Dedifferentiated amniotic fluid mesenchymal stem cell (primary cell): ENCODE measurements around the gene MESD.
A peak's percentile ranks its signal among the peaks of the same experiment; 100 is the strongest.
"Not testable (repeated sequence)": the region's sequence is repeated elsewhere in the genome, so short reads cannot be mapped to it uniquely, and the experiment has no call there.

Source experiments
- DNase-seq: peaks from one replicate; pipeline ENCODE4 v3.0.0-alpha.2; 2016; ENCODE audit errors: extremely low spot score

MESD gene

DNA sequence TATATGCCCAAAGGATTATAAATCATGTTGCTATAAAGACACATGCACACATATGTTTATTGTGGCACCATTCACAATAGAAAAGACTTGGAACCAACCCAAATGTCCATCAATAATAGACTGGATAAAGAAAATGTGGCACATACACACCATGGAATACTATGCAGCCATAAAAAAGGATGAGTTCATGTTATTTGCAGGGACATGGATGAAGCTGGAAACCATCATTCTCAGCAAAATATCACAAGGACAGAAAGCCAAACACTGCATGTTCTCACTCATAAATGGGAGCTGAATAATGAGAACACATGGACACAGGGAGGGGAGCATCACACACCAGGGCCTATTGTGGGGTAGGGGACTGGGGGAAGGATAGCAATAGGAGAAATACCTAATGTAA, 24.2 kb downstream of the MESD start:
- not testable (repeated sequence) for DNase-seq

DNA sequence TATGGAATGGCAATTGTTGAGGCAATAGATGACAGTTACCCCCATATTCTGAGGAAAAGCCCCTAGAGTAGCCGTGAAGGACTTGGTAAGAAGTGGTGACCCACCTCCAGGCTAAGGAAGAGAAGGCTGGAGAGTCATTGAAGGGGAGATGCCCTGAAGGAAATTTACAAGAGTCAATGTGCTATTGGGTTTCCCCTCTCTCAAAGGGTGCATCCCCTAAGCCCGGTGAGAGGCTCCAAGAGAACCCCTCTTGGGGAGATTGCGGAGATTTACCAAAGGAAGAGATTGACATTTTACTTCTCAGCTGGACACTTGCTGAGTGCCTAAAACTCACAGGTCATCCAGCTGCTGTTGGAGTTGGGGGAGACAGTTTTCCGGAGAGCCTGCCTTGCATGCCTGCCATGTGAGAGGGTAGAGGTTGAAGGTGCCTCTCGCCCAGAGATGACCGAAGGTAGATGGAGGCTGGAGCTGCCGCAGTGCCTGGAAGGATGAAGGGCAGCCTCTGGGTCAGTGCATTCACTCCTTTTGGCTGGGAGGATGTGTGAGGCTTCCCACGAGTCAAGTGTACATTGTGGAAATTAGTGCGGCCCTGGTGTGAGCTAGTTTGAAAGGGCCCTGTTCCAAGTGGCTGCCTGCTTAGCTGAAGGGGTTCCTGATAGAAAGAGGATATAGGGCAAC, 30.7 kb downstream of the MESD start:
- DNase-seq: no peak

DNA sequence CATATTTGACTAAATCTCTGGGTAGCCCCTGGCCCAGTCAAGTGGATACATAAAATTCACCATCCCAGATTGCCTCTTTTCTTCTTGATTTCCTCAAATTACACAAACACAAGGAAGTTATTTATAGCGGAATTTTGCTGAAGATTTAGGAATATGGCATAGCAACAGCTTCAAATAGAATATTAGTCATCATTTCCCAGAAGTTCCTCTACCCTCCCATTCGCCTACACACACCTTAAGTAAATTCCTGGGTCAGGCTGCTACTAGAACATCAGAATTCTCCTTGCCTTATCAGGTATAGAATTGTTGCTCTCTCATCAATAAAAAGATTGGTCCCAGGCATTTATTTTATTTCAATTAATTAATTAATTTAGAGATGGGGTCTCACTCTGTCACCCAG, 31.6 kb downstream of the MESD start:
- no peak for DNase-seq

DNA sequence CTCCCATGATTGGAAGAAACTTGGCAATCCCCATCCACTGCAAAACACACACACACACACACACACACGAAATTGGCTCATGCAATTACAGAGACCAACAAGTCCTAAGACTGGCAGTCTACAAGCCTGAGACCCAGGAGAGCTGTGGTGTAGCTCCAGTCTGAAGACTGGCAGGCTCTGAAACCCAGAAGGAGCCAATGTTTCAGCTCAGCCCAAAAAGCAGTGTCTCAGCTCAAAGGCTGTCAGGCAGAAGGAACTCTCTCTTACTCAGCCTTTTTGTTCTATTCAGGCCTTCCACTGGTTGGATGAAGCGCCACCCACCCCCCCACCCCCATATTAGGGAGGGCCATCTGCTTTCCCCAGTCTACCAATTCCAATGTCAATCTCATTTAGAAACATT, 32.1 kb downstream of the MESD start:
- no peak for DNase-seq

DNA sequence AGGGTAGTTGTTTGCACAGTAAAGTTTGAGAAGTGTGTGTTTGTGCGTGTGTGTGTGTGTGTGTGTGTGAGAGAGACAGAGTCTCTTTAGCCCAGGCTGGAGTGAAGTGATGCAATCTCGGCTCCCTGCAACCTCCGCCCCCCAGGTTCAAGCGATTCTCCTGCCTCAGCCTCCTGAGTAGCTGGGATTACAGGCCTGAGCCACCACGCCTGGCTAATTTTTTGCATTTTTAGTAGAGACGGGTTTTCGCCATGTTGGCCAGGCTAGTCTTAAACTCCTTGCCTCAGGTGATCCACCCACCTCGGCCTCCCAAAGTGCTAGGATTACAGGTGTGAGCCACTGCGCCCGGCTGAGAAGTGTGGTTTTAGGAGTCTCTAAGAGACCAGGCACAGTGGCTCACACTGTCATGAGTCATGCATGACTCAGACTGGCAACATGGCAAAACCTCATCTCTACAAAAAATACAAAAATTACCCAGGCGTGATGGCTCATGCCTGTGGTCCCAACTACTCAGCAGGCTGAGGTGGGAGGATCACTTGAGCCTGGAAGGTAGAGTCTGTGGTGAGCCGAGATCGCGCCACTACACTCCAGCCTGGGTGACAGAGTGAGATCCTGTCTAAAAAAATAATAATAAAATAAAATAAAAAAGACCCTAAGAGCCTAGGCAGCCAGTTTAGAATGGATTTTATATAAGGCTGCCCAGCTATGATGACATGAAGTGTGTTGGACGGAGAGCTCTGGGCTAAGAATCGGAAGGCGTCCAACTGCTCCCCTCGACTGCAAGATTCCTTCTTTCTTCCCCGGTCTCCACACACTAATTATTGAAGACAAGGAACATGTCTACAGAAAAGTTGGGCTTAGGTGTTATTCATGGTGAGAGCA, 33.8 kb downstream of the MESD start:
- peak; percentile 63 for DNase-seq

DNA sequence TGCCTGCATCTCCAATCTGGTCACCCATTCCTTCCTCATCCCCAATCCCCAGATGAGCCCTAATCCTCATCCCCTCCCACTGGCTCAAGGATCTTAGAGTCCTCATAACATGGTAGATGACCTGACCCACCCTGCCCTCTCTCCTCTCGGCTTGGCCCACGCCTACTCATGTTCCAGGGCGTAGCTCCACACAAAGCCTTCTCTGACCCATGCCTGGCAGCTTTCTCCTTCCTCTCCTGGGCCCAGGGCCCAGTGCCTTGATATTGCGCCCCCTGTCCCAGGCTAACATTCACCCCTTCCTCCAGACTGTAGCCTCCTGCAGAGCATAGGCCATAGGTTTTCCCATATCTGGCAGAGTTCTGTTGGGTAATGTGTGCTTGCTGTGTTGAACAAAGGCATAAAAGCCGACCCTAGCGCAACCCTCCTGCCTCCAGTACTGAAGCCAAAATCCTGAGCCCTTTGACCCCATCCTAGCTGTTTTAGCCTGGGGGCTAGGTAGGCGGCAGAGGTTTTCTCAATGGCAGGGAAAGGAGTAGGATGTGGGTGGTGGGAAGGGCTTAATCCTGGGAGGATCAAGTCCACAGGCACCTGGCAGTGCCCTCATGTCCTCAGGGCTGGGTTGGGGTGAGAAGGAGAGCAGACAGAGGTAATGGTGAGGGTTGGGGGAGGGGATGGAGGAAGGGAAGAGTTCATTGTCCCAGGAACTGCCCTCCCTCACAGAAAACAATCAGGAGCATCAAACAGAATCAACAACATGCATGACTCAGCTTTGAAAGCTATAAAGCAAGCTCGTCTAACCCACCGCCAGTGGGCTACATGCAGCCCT, 35.5 kb downstream of the MESD start:
- no peak for DNase-seq

DNA sequence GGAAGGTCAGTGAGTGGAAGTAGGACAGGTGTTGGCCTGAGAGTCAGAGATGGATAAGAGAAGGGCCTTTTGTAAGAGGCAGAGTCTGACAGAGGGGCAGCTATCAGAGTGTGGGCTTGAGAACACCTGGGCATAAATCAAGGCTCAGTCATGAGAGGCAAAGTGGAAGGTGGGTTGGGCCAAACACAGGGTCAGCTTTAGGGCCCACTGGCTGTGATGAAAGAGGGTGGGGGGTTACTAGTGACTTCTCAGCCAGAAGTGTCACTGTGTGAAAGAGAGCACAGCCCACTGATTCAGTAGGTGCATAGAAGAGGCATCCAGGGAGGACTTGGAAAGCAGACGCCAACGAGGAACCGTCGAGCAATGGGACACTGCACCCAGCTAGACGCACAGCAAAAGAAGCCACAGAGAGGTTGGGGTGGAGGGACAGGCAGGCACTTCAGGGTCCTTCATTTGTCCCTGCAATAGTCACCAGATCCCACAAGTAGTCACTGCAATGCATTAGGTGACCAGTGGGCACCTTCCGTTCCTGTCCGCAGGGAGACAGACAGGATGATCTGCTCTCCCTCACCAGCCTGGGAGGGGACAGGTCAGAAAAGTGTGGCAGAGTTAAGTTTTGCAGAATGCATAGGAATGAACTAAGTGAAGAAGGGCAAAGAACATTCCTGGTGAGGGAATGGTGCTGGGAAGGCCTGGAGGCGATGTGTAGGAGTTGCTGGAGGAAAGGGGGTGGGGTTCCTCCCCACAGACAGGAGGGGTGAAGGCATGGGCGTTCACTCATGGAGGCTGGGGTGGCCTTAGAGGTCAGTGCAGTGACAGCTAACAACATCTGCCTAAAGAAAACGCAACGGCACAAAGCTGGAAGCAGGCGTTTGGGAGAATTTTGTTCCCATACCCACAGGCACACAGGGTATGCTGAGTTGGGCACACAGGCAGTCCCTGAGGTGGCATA, 36.3 kb downstream of the MESD start:
- no peak for DNase-seq

DNA sequence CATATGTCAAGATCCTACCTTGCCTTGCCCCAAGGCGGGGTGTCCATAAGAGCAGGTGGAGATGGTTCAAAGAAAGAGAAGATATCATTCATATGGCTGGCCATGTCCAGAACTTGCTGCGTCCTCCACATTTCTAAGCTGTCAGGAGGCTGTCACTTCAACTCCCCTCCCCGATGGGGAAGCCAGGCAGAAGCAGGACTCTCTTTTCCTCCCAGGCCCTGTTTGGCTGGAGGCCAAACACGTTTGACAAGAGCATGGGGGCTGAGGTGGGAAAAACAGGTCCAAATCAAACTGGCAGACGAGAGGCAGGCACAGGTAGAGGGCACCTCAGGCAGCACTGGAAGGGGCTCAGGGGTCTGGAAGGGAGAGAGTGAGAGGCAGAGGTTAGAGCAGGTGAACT, 37.7 kb downstream of the MESD start:
- no peak for DNase-seq

DNA sequence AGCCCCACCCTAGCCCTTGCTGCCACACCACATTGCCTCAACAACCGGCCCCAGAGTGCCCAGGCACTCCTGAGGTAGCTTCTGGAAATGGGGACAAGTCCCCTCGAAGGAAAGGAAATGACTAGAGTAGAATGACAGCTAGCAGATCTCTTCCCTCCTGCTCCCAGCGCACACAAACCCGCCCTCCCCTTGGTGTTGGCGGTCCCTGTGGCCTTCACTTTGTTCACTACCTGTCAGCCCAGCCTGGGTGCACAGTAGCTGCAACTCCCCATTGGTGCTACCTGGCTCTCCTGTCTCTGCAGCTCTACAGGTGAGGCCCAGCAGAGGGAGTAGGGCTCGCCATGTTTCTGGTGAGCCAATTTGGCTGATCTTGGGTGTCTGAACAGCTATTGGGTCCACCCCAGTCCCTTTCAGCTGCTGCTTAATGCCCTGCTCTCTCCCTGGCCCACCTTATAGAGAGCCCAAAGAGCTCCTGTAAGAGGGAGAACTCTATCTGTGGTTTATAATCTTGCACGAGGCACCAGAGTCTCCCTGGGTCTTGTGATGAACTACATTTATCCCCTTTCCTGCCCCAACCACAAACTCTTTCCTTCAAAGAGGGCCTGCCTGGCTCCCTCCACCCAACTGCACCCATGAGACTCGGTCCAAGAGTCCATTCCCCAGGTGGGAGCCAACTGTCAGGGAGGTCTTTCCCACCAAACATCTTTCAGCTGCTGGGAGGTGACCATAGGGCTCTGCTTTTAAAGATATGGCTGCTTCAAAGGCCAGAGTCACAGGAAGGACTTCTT, 39.1 kb downstream of the MESD start:
- no peak for DNase-seq

DNA sequence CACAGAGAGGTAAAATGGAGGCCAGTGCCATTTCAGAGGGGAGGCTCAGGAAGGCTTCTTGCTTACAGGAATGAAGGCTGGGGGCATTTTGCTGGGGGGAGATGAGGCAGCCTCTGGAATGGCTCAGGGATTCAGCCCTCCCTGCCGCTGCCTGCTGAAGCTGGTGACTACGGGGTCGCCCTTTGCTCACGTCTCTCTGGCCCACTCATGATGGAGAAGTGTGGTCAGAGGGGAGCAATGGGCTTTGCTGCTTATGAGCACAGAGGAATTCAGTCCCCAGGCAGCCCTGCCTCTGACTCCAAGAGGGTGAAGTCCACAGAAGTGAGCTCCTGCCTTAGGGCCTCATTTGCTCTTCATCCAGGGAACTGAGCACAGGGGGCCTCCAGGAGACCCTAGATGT, 39.9 kb downstream of the MESD start:
- no peak for DNase-seq

DNA sequence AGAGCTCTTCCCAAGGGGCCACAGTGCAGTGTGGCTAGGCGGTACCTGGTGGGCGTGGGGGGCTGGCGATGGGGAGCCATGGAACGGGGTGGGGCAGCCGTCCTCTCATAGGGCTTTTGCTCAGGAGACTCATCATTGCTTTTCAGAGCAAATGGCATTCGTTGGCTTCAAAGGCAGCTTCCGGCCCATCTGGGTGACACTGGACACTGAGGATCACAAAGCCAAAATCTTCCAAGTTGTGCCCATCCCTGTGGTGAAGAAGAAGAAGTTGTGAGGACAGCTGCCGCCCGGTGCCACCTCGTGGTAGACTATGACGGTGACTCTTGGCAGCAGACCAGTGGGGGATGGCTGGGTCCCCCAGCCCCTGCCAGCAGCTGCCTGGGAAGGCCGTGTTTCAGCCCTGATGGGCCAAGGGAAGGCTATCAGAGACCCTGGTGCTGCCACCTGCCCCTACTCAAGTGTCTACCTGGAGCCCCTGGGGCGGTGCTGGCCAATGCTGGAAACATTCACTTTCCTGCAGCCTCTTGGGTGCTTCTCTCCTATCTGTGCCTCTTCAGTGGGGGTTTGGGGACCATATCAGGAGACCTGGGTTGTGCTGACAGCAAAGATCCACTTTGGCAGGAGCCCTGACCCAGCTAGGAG, 40.8 kb downstream of the MESD start:
- no peak for DNase-seq

DNA sequence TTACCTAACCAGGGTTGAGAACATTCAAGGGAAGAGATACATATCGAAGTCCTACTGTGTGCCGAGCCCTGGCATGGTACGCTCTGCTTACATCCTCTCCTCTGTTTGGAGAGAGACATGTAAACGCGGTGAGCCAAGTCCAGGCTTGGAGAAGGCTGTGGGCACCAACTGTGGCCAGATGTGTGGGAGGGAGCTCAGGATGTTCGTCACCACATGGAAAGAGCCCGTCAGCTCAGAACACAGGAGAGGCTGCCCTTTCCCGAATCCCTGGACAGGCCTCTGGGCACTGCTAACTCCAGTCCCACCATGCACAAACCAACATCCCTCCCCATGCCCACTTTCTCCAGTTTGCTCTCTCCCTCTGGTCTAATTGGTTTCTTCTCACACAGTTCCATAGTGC, 43.0 kb downstream of the MESD start:
- DNase-seq: no peak

DNA sequence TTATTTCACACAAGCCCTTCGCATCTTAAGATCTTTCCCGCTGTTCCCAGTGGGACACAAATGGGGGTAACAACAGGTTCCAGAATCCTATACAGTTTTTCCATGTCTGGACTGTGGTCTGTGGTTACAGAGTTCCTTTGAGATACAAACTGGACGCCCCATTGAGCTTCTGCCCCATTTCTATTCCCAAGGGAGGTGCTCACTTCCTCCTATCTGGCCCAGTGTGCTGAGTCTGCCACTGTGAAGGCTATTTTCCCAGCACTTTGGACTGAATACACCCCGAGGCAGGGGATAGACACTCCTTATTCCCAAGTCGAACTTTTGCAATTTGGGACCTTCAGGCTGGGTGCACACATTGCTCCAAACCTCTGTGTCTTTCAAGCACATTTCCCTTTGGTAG, 44.0 kb downstream of the MESD start:
- no peak for DNase-seq

DNA sequence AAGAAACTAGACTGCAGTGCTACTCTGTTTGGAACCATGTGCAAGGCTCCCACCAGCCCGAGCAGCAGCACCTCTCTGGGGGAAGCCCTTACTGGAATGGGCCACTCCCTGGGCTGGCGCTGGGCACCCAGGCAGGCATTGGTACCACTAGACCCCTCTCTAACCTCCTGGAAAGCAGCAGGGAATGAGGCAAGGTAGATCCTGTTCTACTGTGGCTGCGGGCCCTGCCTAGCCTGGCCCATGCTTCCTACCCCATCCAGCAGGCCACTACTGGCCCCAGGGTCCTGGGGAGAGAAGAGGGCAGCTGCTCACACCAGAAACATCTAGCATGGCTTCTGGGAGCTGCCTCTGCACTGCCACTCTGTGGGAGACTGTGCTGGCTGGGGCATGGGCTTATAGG, 44.8 kb downstream of the MESD start:
- no peak for DNase-seq

DNA sequence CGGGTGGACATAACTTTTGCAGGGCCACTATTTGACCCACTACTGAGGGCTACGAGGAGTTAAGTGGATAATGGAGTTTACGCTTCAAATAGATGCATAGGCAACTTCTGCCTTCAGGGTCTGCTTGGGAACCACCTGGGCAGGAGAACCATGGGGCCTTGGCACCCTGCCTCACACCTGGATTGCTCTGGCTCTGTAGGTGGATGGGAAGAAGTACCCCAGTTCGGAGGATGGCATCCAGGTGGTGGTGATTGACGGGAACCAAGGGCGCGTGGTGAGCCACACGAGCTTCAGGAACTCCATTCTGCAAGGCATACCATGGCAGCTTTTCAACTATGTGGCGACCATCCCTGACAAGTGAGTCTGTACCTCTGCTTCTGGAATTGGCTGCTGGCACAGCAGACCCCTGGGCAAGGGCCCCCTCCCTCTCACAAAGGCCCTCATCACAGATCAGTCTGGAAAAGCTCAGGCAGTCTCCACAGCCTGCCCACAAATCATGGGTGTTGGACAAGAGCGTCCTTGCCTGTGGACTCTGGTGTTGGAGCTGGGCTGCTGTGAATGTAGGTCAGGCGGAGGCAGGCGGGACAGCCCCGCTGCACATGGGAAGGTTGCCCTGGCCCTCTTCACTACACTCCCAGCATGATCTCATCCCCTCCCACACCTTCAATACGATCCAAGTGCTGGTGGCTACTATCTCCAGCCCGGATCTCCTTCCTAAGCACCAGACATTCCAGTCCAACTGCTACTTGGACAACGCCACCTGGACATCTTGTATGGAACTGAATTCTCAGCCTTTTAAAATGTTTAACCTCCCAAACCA, 46.7 kb downstream of the MESD start:
- DNase-seq: no peak

DNA sequence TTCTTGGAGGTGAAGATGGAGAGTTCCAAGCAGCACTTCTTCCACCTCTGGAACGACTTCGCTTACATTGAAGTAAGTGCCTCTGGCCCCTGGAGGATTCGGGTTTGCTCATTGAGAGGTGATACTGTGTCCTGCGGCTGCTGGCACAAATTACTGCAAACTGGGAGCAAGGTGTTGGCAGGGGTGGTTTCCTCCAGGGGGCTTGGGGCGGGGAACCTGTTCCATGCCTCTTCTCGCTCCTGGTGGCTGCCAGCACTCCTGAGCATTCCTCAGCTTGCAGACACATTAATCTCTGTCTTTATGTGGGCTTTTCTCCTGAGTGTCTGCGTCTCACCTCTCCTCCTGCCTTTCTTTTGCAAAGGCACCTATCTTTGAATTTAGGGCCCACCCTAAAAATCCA, 47.4 kb downstream of the MESD start:
- DNase-seq: no peak

DNA sequence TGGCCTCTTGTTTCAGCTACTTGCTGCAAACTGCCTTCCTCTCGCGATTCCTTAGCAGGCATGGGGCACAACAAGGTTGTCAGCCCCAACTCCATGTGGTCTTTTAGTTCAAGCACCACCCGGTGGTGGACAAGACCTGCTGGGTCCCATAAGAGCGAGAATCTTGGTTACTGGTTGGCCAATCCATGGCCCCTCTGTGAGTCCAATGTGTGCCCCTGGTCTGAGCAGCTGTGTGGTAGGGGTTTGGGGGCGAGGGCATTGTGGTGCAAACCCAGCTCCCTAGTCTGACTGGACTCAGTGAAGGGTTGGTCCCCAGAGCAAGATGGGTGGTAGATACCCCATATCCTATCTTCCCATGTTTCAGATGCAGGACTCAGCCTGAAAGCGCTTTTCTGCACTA, 48.8 kb downstream of the MESD start:
- DNase-seq: no peak

DNA sequence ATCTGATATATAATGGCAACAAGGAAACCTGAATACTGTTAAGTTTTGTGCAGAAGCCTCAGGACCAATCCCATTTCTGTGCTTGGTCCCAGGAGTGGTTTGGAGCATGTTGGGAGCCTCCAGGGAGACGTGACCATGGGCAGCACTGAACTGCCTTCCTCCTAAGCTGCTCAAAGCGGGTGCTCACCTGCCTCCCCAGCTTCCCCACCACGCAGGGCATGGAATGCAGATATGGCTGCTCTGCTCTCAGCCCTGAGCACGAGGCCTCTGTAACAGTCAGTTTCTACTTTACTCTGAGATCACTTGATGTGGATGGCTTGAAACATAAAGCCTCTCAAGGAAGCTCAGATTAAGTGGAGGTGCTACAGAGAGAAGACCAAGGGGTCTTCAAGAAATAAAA, 49.3 kb downstream of the MESD start:
- no peak for DNase-seq

DNA sequence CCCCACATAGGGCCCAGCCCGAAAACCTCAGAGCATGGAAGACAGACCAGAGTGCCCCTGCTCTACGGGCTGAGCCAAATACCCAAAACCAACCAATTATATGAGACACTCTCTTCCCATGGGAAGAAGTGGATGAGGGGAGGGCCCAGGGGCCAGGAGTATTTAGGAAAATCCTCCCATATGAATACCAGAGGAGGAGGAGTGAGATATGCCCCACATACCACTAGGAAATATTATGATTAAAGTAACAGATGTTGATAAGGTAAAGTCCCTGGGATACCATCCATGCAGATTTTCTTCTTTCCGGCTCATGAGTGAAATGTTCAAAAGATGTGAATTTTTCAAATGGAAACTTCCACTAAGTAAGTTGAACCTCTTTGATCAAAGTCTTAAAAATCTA, 50.4 kb downstream of the MESD start:
- DNase-seq: no peak
